Memory B cell (primary cell): Measurements from ENCODE around the gene DNAH14.
"Not testable (repeated sequence)": the region's sequence is repeated elsewhere in the genome, so short reads cannot be mapped to it uniquely, and the experiment has no call there.

ENCODE experiments used
- ATAC-seq: fragments of 150-1000 bp; cut with Tn5 transposase; 2 replicates; pipeline ENCODE4 v1.10.0; 2021; ENCODE audit warnings: low read depth, mild to moderate bottlenecking, moderate library complexity
- DNase-seq, 2 donors: peaks; one replicate each; pipeline ENCODE4 v3.0.0; 2022; ENCODE audit warnings: low spot score in 2 of 2
- H3K27ac Mint-ChIP-seq: one replicate; pipeline ENCODE4 v1.8.0; 2022; ENCODE audit warnings: mild to moderate bottlenecking, moderate library complexity, mixed read lengths
- H3K27me3 Mint-ChIP-seq: one replicate; pipeline ENCODE4 v1.8.0; 2022; ENCODE audit warnings: mixed read lengths
- H3K36me3 Mint-ChIP-seq: one replicate; pipeline ENCODE4 v1.8.0; 2022; ENCODE audit warnings: mild to moderate bottlenecking, mixed read lengths
- H3K4me1 Mint-ChIP-seq: one replicate; pipeline ENCODE4 v1.8.0; 2022; ENCODE audit warnings: mixed read lengths
- H3K4me3 Mint-ChIP-seq: one replicate; pipeline ENCODE4 v1.8.0; 2022; ENCODE audit warnings: mild to moderate bottlenecking, moderate library complexity, mixed read lengths
- H3K9me3 Mint-ChIP-seq: one replicate; pipeline ENCODE4 v1.8.0; 2022; ENCODE audit warnings: mixed read lengths

The DNAH14 gene

GRCh38 chr1:224929335-224930237, at the start of gene DNAH14:
Gene DNAH14 (plus strand): TSS chr1:224929675. CDS start chr1:224952703, 23,028 bp downstream.
- DNase-seq, result no peak
- peaks cover 5% of the 10 kb centered on the region for H3K27me3 Mint-ChIP-seq
- ATAC-seq, result no peak

GRCh38 chr1:224880593-224881307, 48.7 kb upstream of the DNAH14 start:
- Mint-ChIP-seq H3K9me3 (peaks cover 1% of the 10 kb centered on the region), H3K4me1 (no peaks in the 10 kb centered on the region), H3K27me3 (peaks cover 4% of the 10 kb centered on the region), H3K4me3 (no peak overlapping the region), H3K27ac (no peak overlapping the region), H3K36me3 (no peaks in the 10 kb centered on the region)
- DNase-seq, result no peak
- ATAC-seq, result no peak

More at GRCh38 chr1:224929335-224930237, at the start of gene DNAH14:
- no peak within 1 kb of the TSS for H3K27ac Mint-ChIP-seq
- no peaks in the 10 kb centered on the region for H3K4me1 Mint-ChIP-seq
- H3K4me3 Mint-ChIP-seq, result no peak within 1 kb of the TSS
- peaks cover 23% of the 10 kb centered on the region for H3K9me3 Mint-ChIP-seq
- peaks cover 7% of the 10 kb centered on the region for H3K36me3 Mint-ChIP-seq

GRCh38 chr1:224881308-224881692, 48.2 kb upstream of the DNAH14 start:
- ATAC-seq, H3K4me3 Mint-ChIP-seq, H3K9me3 Mint-ChIP-seq, H3K27ac Mint-ChIP-seq, DNase-seq, H3K36me3 Mint-ChIP-seq, H3K4me1 Mint-ChIP-seq, H3K27me3 Mint-ChIP-seq: not testable (repeated sequence)

GRCh38 chr1:224881762-224882211, 47.7 kb upstream of the DNAH14 start:
- ATAC-seq, result no peak
- H3K27ac Mint-ChIP-seq, result no peak overlapping the region
- no peaks in the 10 kb centered on the region for H3K36me3 Mint-ChIP-seq

GRCh38 chr1:224882264-224882663, 47.2 kb upstream of the DNAH14 start:
- ATAC-seq (no peak), DNase-seq (no peak)
- H3K36me3 Mint-ChIP-seq, result no peaks in the 10 kb centered on the region
- H3K9me3 Mint-ChIP-seq, result peaks cover 4% of the 10 kb centered on the region
- H3K4me1 Mint-ChIP-seq, result no peaks in the 10 kb centered on the region
- peaks cover 1% of the 10 kb centered on the region for H3K27me3 Mint-ChIP-seq
- H3K27ac Mint-ChIP-seq, result no peak overlapping the region
- no peak overlapping the region for H3K4me3 Mint-ChIP-seq

More at GRCh38 chr1:224881762-224882211, 47.7 kb upstream of the DNAH14 start:
- Mint-ChIP-seq H3K9me3 (peaks cover 4% of the 10 kb centered on the region), H3K4me3 (no peak overlapping the region), H3K27me3 (peaks cover 1% of the 10 kb centered on the region), H3K4me1 (no peaks in the 10 kb centered on the region)
- DNase-seq, result no peak

GRCh38 chr1:224883091-224883490, 46.4 kb upstream of the DNAH14 start:
- DNase-seq (no peak), ATAC-seq (no peak)
- Mint-ChIP-seq H3K27me3 (peaks cover 1% of the 10 kb centered on the region), H3K4me3 (no peak overlapping the region), H3K27ac (no peak overlapping the region), H3K9me3 (peaks cover 4% of the 10 kb centered on the region), H3K36me3 (no peaks in the 10 kb centered on the region), H3K4me1 (no peaks in the 10 kb centered on the region)

- Mint-ChIP-seq H3K36me3 (no peaks in the 10 kb centered on the region), H3K9me3 (peaks cover 4% of the 10 kb centered on the region), H3K4me1 (no peaks in the 10 kb centered on the region), H3K27me3 (peaks cover 1% of the 10 kb centered on the region), H3K27ac (no peak overlapping the region), H3K4me3 (no peak overlapping the region)
- ATAC-seq (no peak), DNase-seq (no peak)
Observed at GRCh38 chr1:224884361-224884801, 45.1 kb upstream of the DNAH14 start.

GRCh38 chr1:224885376-224885775, 44.1 kb upstream of the DNAH14 start:
- not testable (repeated sequence) for H3K27me3 Mint-ChIP-seq, H3K9me3 Mint-ChIP-seq, ATAC-seq, DNase-seq, H3K4me3 Mint-ChIP-seq, H3K4me1 Mint-ChIP-seq, H3K27ac Mint-ChIP-seq, H3K36me3 Mint-ChIP-seq

GRCh38 chr1:224894915-224895314, 34.6 kb upstream of the DNAH14 start:
- Mint-ChIP-seq H3K4me3 (no peak overlapping the region), H3K36me3 (no peaks in the 10 kb centered on the region), H3K27me3 (peaks cover 1% of the 10 kb centered on the region), H3K27ac (no peak overlapping the region), H3K9me3 (peaks cover 2% of the 10 kb centered on the region), H3K4me1 (no peaks in the 10 kb centered on the region)
- ATAC-seq (no peak), DNase-seq (no peak)

- Mint-ChIP-seq H3K36me3 (no peaks in the 10 kb centered on the region), H3K4me1 (no peaks in the 10 kb centered on the region), H3K4me3 (no peak overlapping the region), H3K27ac (no peak overlapping the region), H3K27me3 (peaks cover 1% of the 10 kb centered on the region), H3K9me3 (peaks cover 2% of the 10 kb centered on the region)
- ATAC-seq (no peak), DNase-seq (no peak)
Observed at GRCh38 chr1:224896130-224896781, 33.2 kb upstream of the DNAH14 start.

GRCh38 chr1:224897529-224898327, 31.7 kb upstream of the DNAH14 start:
- Mint-ChIP-seq H3K4me1 (no peaks in the 10 kb centered on the region), H3K4me3 (no peak overlapping the region), H3K27me3 (peaks cover 1% of the 10 kb centered on the region), H3K36me3 (no peaks in the 10 kb centered on the region), H3K9me3 (peaks cover 2% of the 10 kb centered on the region), H3K27ac (no peak overlapping the region)
- ATAC-seq (no peak), DNase-seq (no peak)

GRCh38 chr1:224898937-224899336, 30.5 kb upstream of the DNAH14 start:
- no peak overlapping the region for H3K4me3 Mint-ChIP-seq
- peaks cover 2% of the 10 kb centered on the region for H3K9me3 Mint-ChIP-seq
- H3K36me3 Mint-ChIP-seq, result no peaks in the 10 kb centered on the region
- DNase-seq (no peak), ATAC-seq (no peak)
- H3K27ac Mint-ChIP-seq, result no peak overlapping the region
- H3K4me1 Mint-ChIP-seq, result no peaks in the 10 kb centered on the region
- H3K27me3 Mint-ChIP-seq, result peaks cover 2% of the 10 kb centered on the region

GRCh38 chr1:224900062-224900630, 29.3 kb upstream of the DNAH14 start:
- Mint-ChIP-seq H3K4me1 (no peaks in the 10 kb centered on the region), H3K27me3 (peaks cover 3% of the 10 kb centered on the region), H3K4me3 (no peak overlapping the region), H3K9me3 (peaks cover 2% of the 10 kb centered on the region), H3K27ac (no peak overlapping the region), H3K36me3 (no peaks in the 10 kb centered on the region)
- no peak for DNase-seq
- ATAC-seq, result no peak
